GM21367 (cell line): Measurements from ENCODE around the gene STIM2.
A peak's percentile ranks its signal among the peaks of the same experiment; 100 is the strongest.

ENCODE experiments used
- ATAC-seq: cut with Tn5 transposase; IDR thresholded peaks from one replicate; pipeline ENCODE4 v1.9.1; 2021; ENCODE audit not compliant: unreplicated experiment

STIM2 gene

GRCh38 chr4:26836539-26836938, 24.1 kb upstream of the STIM2 start:
- ATAC-seq = no peak

GRCh38 chr4:26837993-26838842, 22.4 kb upstream of the STIM2 start:
- no peak for ATAC-seq

DNA sequence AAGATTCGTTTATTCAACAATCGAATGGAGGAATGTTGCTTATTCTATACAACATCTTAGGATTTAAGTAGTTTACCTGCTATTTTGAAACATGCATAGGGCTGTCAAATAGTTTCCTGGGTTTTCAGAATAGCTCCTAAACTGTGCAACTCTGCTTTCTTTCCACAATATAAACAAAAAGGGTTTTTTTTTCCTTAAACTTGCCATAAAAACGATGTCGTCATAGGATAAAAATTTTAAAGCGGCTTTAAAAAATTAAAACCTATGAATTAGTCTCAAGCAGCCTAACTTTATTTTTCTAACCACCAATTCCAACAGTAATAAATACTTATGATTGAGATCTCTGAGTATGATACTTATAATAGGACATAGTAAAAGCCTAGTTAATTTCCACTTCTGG, 21.6 kb upstream of the STIM2 start:
- no peak for ATAC-seq

- no peak for ATAC-seq
Measured at GRCh38 chr4:26839534-26839951, 21.1 kb upstream of the STIM2 start.

DNA sequence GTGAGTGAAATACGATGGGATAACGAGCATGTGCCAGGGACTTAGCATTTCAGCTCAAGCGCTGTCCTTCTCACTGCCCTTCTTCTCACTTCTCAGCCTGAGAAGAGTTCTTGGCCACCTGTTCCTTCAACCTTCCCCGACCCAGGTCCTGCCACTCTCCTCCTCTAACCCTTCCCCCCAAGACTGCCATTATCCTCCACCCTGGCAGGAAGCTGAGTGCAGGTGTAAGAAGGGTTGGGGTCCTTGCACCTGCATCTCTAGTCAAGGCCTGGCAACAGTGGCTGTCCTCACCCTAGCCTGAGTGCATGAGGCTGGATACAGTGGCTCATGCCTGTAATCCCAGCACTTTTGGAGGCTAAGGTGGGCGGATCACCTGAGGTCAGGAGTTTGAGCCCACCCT, 19.9 kb upstream of the STIM2 start:
- ATAC-seq = no peak

- no peak for ATAC-seq
Measured at GRCh38 chr4:26842911-26843310, 17.7 kb upstream of the STIM2 start.

DNA sequence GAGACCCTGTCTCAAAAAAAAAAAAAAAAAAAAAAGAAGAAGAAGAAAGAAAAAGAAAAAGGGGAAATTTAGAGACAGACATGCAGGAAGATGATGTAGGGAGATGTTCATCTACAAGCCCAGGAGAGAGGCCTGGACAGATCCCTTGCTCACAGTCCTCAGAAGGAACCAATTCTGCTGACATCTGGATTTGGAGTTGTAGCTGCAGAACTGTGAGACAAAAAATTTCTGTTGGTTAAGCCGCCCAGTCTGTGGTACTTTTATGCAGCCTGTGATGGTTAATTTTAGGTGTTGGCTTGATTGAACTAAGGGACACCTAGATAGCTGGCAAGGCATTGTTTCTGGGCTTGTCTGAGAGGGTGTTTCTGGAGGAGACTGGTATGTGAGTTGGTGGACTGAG, 10.1 kb upstream of the STIM2 start:
- ATAC-seq = no peak

- ATAC-seq = no peak
Measured at GRCh38 chr4:26851129-26851528, 9.5 kb upstream of the STIM2 start.

GRCh38 chr4:26854701-26855100, 5.9 kb upstream of the STIM2 start:
- no peak for ATAC-seq

DNA sequence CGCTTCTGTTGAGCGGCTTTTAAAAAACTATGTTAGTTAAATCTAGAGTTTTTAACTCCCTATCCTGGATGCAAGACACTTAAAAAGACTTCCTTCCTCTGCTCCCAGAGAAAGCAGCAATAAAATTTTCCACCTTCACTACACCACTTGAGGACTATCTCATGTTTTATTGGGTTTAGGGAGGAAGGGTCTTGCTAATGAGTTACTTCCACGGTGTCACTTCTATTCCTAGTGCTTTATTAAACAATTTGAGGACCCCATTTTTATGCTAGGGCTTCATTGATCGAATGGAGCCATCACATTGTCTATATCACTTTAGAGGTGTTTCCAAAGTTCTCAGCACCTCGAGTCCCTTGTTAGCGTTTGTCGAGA, 3.7 kb upstream of the STIM2 start:
- no peak for ATAC-seq

DNA sequence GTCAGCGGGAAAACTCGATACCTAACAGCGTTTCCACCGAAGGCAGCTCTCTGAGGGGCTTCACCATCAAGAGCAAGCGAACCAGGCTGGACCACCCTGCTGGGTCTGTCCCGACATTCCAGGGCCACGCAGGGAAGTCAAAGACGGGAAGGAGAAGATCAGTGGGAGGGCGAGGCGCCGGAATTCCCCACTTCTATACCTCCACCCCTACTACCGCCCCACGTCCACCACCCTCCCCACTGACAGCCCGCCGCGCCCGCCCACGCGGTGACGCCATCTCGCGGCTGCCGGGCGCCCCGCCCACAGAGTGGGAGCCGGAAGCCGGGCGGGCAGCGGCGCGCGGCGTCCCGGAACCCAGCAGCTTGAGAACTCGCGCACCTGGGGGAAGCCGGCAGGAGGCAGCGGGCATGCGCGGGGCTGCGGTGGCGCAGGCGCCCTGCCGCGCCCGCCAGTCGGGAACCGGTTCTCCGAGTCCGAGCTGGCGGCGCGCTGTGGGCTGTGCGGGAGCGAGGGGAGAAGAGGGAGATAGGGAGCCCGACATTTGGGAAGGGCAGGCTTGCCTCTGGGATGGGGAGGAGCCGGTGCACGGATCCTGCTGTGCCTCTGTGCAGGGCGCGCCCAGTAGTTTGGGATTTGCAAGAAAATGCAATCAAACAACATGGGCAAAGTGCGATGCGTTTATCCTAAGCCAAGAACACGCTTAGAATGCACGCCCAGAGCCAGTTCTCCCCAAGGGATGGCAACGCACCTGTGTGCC, 3.2 kb upstream of the STIM2 start:
- peak; percentile 55 for ATAC-seq

- ATAC-seq = no peak
Measured at GRCh38 chr4:26858035-26858918, 2.4 kb upstream of the STIM2 start.

DNA sequence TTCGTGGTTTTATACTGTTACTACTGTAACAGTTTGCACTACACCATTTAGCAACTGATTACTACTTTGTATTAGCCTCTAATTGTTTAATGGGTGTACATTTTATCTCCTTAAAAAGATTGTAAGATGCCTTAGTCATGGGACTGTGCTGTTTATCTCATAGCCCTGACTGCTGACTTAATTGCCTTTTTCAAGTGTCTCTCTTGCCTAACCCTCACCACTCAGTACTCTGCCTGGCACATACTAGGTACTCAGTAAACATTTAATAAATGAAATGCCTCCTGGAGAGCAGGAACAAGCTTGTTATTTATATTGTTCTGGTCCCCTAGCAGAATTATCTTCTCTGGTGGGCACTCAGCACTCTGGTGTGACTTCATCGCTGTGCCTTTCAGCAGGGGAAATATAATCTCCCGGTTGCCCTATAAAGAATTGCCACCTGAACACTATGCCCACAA, 1.7 kb upstream of the STIM2 start:
- ATAC-seq = no peak

- ATAC-seq = no peak
Measured at GRCh38 chr4:26859762-26860156, 882 bp upstream of the STIM2 start.

DNA sequence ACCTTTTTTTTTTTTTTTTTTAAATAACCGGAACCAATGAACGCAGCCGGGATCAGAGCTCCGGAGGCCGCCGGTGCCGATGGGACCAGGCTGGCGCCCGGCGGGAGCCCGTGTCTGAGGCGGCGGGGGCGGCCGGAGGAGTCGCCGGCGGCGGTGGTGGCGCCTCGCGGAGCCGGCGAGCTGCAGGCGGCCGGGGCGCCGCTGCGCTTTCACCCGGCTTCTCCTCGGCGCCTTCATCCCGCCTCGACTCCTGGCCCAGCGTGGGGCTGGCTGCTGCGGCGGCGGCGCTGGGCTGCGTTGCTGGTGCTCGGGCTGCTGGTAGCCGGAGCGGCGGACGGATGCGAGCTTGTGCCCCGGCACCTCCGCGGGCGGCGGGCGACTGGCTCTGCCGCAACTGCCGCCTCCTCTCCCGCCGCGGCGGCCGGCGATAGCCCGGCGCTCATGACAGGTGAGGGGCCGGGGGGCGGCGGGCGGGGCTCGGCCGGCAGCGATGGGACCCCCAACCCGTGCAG, 337 bp downstream of the STIM2 start:
- ATAC-seq = peak; percentile 10

DNA sequence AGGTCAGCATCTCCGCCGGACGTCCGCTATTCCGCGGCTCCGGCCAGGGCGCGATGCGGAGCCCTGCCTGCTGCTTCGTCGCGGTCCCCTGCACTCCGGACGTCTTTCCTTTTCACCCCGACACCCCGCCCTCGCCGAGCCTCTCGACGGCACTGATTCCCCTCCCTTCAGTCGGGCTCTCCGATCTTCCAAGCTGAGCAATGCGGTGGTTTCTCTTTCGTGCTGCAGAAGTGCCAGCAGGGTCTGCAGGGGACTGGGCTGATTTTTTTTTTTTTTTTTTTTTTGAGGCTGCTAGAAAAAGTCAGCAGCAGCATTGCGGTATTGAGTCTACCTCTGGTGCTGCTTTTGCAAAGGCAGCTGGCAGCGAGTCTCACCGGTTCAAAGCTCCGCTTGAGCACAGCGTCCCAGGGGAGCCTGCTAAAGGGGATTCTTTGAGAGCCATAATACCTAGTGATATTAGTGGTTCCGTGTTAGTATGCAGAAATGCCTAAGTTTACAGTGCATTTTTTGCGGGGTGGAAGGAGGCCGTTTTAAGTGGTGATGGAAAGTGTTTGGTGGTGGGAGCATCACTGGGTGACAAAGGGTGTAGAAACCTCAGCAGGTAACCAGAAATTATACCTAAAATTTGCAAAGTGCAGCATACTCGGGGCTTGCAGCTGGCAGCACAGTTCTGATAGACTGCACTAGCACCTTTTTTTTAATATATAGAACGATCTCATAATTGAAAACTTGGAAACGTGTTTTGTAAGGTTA, 969 bp downstream of the STIM2 start:
- peak; percentile 26 for ATAC-seq

DNA sequence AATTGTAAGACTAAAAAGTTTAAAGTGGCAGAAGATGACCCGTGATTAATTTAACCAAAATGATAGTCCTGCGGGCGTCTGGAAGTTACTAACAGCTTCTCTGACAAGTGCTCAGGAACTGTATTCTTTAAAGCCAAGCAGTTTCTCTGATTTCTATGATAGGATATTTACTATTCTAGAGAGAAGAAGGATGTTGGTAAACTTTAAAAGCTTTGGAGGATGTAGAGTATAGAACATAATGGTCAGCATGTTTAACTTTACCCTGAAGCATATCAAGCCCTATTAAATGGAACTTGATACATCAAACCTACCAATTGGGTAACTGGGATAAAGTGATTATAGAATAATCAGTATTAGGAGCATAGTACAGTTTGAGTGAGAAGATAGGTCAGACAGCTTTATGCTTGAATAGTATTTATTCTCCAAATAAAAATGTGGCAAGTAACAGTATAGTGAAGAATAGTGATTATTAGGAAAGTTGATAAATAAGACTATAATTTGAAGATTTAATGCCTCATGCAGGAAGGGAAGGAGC, 1.8 kb downstream of the STIM2 start:
- no peak for ATAC-seq

DNA sequence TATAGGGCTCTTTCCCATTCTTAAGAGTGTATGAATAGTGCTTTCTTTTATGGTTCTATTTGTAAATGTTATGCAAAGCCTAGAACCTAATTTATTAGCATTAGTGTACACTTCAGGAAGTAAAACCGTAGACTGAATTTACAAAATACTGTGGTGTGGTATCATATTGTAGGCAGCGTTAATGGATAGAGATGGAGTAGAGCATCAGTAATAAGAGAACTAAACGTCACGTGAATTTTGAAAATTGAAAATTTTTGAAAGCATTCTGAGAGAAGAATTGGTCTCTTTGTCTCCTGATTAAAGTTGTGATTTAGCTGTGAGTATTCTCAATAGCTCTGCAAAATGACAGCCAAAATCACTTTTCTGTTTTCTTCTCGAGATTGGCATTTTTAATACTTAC, 2.9 kb downstream of the STIM2 start:
- ATAC-seq = no peak

GRCh38 chr4:26864899-26865298, 4.3 kb downstream of the STIM2 start:
- ATAC-seq = no peak

DNA sequence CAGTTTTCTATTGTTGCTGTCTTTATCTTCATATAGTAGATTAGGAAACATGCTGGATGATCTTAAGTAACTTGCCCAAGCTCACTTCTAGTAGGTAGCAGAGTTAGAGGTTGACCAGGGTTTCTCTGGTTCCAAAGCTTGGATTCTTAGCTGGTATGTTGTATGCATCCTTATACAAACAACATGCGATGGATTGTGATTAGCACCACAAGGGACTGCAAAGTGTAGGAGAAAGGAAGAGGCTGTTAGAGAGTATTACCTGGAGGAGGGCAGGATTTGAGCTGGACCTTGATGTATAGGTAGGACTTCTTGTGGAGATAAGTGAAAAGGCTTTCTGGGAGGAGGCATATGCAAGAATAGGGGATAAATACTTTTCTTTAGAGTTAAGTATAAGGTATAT, 5.6 kb downstream of the STIM2 start:
- no peak for ATAC-seq
